Tibial nerve (tissue), 4 donors: Measurements from ENCODE around the gene S100A13.

Experiments used
- EP300 ChIP-seq, 2 donors: sonication (generic); formaldehyde crosslinking; IDR thresholded peaks; one replicate each; pipeline ENCODE4 v1.6.1; 2017; ENCODE audit warnings: antibody characterized with exemption in 2 of 2, mild to moderate bottlenecking in 1 of 2
- TF ChIP-seq, protein P1 (sequence below), 5 experiments: fragments of 200-600 bp in 3 of 5; fragments of 450-650 bp in 2 of 5; sonication (generic) in 3 of 5; IDR thresholded peaks; one replicate each; pipeline ENCODE4 v1.5.1; 2016 to 2019; ENCODE audit warnings: antibody characterized with exemption in 5 of 5, mild to moderate bottlenecking in 3 of 5, moderate library complexity in 2 of 5

DNA sequence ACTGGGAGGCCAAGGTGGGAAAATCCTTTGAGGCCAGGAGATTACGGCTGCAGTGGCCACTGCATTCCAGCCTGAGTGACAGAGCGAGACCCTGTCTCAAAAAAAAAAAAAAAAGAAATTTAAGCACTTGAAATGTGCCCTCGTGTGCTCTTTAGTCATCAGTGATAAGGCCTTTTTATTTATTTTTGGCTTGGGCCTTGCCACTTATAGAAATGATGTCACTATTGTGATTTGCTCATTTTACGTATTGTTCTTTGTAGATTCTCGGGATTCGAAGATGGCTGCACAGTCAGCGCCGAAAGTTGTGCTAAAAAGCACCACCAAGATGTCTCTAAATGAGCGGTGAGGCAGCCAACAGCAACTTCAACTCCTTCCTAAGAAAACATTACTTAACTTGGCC lies 9.0 kb upstream of the S100A13 start:
- TF ChIP-seq, protein P1, sequence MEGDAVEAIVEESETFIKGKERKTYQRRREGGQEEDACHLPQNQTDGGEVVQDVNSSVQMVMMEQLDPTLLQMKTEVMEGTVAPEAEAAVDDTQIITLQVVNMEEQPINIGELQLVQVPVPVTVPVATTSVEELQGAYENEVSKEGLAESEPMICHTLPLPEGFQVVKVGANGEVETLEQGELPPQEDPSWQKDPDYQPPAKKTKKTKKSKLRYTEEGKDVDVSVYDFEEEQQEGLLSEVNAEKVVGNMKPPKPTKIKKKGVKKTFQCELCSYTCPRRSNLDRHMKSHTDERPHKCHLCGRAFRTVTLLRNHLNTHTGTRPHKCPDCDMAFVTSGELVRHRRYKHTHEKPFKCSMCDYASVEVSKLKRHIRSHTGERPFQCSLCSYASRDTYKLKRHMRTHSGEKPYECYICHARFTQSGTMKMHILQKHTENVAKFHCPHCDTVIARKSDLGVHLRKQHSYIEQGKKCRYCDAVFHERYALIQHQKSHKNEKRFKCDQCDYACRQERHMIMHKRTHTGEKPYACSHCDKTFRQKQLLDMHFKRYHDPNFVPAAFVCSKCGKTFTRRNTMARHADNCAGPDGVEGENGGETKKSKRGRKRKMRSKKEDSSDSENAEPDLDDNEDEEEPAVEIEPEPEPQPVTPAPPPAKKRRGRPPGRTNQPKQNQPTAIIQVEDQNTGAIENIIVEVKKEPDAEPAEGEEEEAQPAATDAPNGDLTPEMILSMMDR (IDR thresholded peaks at IDR 0.05) = no peak
- TF ChIP-seq EP300 (IDR thresholded peaks at IDR 0.05) = no peak
